ENCODE results near the gene SNRNP200. TPM values are rescaled to one million over a fixed set of nuclear protein-coding genes. Genes with fewer than 3 reads are reported as not detected.

SNRNP200 gene
- total and polyA plus RNA-seq, 2 donors (not counting 1 experiment from before 2014, with no cell fraction given), result 211 to 216 TPM

DNA sequence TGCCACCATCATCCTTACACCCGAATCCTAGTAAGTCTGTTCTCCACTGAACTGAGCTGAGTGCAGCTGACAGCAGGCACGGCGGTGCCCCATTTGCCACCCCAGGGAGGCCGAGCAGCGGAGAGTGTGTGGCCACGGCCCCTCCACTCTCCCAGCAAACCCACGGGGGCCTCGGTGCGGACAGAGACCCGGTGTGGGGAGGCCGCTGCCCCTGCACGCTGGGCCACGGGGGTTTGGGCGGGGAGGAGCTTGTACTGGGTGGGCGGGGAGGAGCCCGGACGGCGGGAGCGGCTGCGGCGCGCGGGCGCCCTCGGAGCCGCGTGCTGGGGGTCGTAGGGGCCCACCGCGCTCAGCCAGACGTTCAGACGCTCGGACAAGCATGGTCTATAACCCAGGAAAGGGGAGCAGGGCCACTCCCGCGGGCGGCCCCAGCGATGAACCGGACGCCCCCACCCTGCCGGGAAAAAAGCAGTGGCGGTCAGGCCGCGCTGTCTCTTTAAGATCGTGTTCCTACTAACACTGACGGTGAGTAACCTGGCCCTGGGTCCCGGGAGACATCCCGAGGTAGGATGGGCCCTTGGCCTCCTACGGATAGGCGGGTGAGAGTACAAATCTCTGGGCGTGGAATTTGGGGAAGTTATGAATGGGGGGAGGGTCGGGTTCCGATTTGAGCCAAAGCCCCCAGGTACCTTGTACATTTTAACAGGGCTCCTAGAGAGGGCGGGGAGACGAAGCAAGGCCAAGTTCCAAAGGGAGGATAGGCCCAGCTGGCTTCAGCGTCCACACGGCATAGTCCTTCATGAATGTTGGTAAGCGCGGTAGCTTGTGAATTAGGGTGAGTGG, 19.9 kb upstream of the SNRNP200 start, which contains the start of gene ITPRIPL1:
Gene ITPRIPL1, plus strand, starts transcription at position 277 of the 843 bp plus-strand sequence. Its CDS starts 523 bp downstream, at position 800.
- Histone ChIP-seq H3K27me3 (replicated peaks in 1 of 4; ENCODE audit: control extremely low read depth in 1 of 4, control insufficient read depth in 3 of 4, insufficient read depth in 4 of 4, low read length in 3 of 4) (no peaks in the 10 kb centered on the region), H3K4me3 (ENCODE audit: control extremely low read depth in 1 of 5, extremely low read depth in 1 of 5, insufficient read depth in 1 of 5, low read depth in 2 of 5, low read length in 4 of 5) (peak within 1 kb of the TSS; percentile 57 to 81 (median 70)), H3K36me3 (replicated peaks in 1 of 2; ENCODE audit: control extremely low read depth in 1 of 2, control insufficient read depth in 1 of 2, extremely low read depth in 1 of 2, insufficient read depth in 2 of 2, low read length in 1 of 2) (no peaks in the 10 kb centered on the region), H2AFZ (ENCODE audit: insufficient read depth, low read depth, low read length, poor library complexity, severe bottlenecking) (peak within 1 kb of the TSS; percentile 86), H3K4me2 (replicated peaks; ENCODE audit: low read depth, low read length, poor library complexity, severe bottlenecking) (peak within 1 kb of the TSS; percentile 88), H3K9me3 (ENCODE audit: control extremely low read depth in 1 of 3, control insufficient read depth in 2 of 3, insufficient read depth in 1 of 3, low read length in 2 of 3) (no peaks in the 10 kb centered on the region), H3K27ac (ENCODE audit: low read length in 2 of 2) (peak within 1 kb of the TSS; percentile 25 to 47), H3K79me2 (ENCODE audit: control insufficient read depth, insufficient read depth, low read length) (peaks cover 5% of the 10 kb centered on the region), H3K4me1 (ENCODE audit: control insufficient read depth in 2 of 2, insufficient read depth in 2 of 2, low read length in 2 of 2) (peaks cover 25 to 40% of the 10 kb centered on the region in 2 donors), H3K9ac (ENCODE audit: low read length) (peak within 1 kb of the TSS; percentile 74), H4K20me1 (ENCODE audit: control insufficient read depth, insufficient read depth, low read length, poor library complexity, severe bottlenecking) (no peaks in the 10 kb centered on the region)
- H3K4me1 Mint-ChIP-seq, result peaks cover 34% of the 10 kb centered on the region
- intact Hi-C loops (cut with micrococcal nuclease), result loop anchor here (1.0 to 10.0 kb wide), 4 partner anchors 10 to 310 kb away; partner anchors contain the start of genes ARID5A, CIAO1, KANSL3 and NCAPH
- WGBS (ENCODE audit: insufficient coverage), result 2% methylated on average over 46 of the region's 58 CpGs
- POLR2A ChIA-PET, result interaction anchor here (1.9 to 2.5 kb wide), 2 partner anchors 10 to 20 kb away, joined by 7 to 16 read pairs; partner anchors contain the start of genes NCAPH and SNRNP200
- CTCF ChIA-PET, result interaction anchor here (0.9 kb wide), 1 partner anchor 11 kb away, joined by 4 read pairs; no protein-coding TSS in a partner anchor
- no peaks in the 10 kb centered on the region for H3K9me3 Mint-ChIP-seq (ENCODE audit: insufficient read depth)
- peak within 1 kb of the TSS; percentile 95 for H3K4me3 Mint-ChIP-seq
- TF ChIP-seq, protein P1, sequence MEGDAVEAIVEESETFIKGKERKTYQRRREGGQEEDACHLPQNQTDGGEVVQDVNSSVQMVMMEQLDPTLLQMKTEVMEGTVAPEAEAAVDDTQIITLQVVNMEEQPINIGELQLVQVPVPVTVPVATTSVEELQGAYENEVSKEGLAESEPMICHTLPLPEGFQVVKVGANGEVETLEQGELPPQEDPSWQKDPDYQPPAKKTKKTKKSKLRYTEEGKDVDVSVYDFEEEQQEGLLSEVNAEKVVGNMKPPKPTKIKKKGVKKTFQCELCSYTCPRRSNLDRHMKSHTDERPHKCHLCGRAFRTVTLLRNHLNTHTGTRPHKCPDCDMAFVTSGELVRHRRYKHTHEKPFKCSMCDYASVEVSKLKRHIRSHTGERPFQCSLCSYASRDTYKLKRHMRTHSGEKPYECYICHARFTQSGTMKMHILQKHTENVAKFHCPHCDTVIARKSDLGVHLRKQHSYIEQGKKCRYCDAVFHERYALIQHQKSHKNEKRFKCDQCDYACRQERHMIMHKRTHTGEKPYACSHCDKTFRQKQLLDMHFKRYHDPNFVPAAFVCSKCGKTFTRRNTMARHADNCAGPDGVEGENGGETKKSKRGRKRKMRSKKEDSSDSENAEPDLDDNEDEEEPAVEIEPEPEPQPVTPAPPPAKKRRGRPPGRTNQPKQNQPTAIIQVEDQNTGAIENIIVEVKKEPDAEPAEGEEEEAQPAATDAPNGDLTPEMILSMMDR (IDR thresholded peaks at IDR 0.05), result no peak
- no peak for TF ChIP-seq EZH2 (IDR thresholded peaks at IDR 0.05; ENCODE audit: borderline replicate concordance, insufficient read depth, low read depth, low read length, poor library complexity, severe bottlenecking)
- H3K27ac Mint-ChIP-seq, result peak within 1 kb of the TSS; percentile 82
- DNase-seq (peak; percentile 52), ATAC-seq (ENCODE audit: low read depth) (no peak)
- H3K27me3 Mint-ChIP-seq, result no peaks in the 10 kb centered on the region
